Right ventricle myocardium superior (tissue), 1 donor: ENCODE results near the gene CACNA1D. TPM values are rescaled to one million over a fixed set of nuclear protein-coding genes. Genes with fewer than 3 reads are reported as not detected.

ENCODE experiments used
- ATAC-seq: fragments of 200-7000 bp; cut with Tn5 transposase; one replicate; pipeline ENCODE4 v1.9.1; 2020; ENCODE audit warnings: mild to moderate bottlenecking; ENCODE audit not compliant: poor library complexity
- DNase-seq: peaks from one replicate; pipeline ENCODE4 v3.0.0-alpha.2; 2020
- intact Hi-C: fragments of 100-400 bp; cut with DNase I; formaldehyde crosslinking; loops from one replicate; pipeline ENCODE4 v1.11.2; 2022
- total RNA-seq: library from RNA; stranded (reverse); fragmentation: NEBNext Ultra II Directional; extraction: Animal tissue kit (Norgen Biotek cat#: 25700); gene quantifications from one replicate; pipeline ENCODE4 v1.2.1, GENCODE V29; 2021
- donor health status: DM: no; HTN: yes; CAD: no; lungs with severe emphysema.

Gene CACNA1D
- total RNA-seq, 1 donor from 2014 or later, result 0.78 TPM

- ATAC-seq, result no peak
- DNase-seq, result no peak
- intact Hi-C loops, result loop anchor here (5.0 kb wide), 1 partner anchor 36 kb away; no protein-coding TSS in a partner anchor
These were observed 218.5 kb downstream of the CACNA1D start for GRCh38 chr3:53712817-53713388.

GRCh38 chr3:53713626-53714025, 219.2 kb downstream of the CACNA1D start:
- intact Hi-C loops, result loop anchor here (5.0 kb wide), 1 partner anchor 36 kb away; no protein-coding TSS in a partner anchor
- ATAC-seq, result no peak

GRCh38 chr3:53715815-53716483, 221.5 kb downstream of the CACNA1D start:
- intact Hi-C loops, result no loop called here
- DNase-seq (no peak), ATAC-seq (no peak)

More at GRCh38 chr3:53713626-53714025, 219.2 kb downstream of the CACNA1D start:
- no peak for DNase-seq

- no peak for ATAC-seq
- intact Hi-C loops, result no loop called here
- DNase-seq, result no peak
These were observed 222.6 kb downstream of the CACNA1D start for GRCh38 chr3:53716998-53717397.

- ATAC-seq (no peak), DNase-seq (no peak)
- intact Hi-C loops, result no loop called here
These were observed 224.1 kb downstream of the CACNA1D start for GRCh38 chr3:53718462-53718861.

- ATAC-seq, result no peak
- intact Hi-C loops, result no loop called here
These were observed 225.4 kb downstream of the CACNA1D start for GRCh38 chr3:53719796-53720195.

GRCh38 chr3:53721187-53722119, 227.0 kb downstream of the CACNA1D start:
- DNase-seq (no peak), ATAC-seq (no peak)
- intact Hi-C loops, result no loop called here

More at GRCh38 chr3:53719796-53720195, 225.4 kb downstream of the CACNA1D start:
- no peak for DNase-seq

GRCh38 chr3:53724566-53724965, 230.2 kb downstream of the CACNA1D start:
- ATAC-seq (no peak), DNase-seq (no peak)
- intact Hi-C loops, result no loop called here

GRCh38 chr3:53725387-53725995, 231.1 kb downstream of the CACNA1D start:
- ATAC-seq, result no peak
- DNase-seq, result no peak
- intact Hi-C loops, result no loop called here

GRCh38 chr3:53726643-53727042, 232.2 kb downstream of the CACNA1D start:
- intact Hi-C loops, result no loop called here
- DNase-seq (no peak), ATAC-seq (no peak)

GRCh38 chr3:53728606-53729005, 234.2 kb downstream of the CACNA1D start:
- ATAC-seq, result no peak
- no peak for DNase-seq
- intact Hi-C loops, result no loop called here

- intact Hi-C loops, result no loop called here
- ATAC-seq (no peak), DNase-seq (no peak)
These were observed 234.7 kb downstream of the CACNA1D start for GRCh38 chr3:53729159-53729558.

GRCh38 chr3:53729618-53730017, 235.2 kb downstream of the CACNA1D start:
- intact Hi-C loops, result no loop called here

GRCh38 chr3:53730576-53730975, 236.2 kb downstream of the CACNA1D start:
- peak; percentile 92 for ATAC-seq
- intact Hi-C loops, result no loop called here
- DNase-seq, result peak; percentile 74

More at GRCh38 chr3:53729618-53730017, 235.2 kb downstream of the CACNA1D start:
- peak; percentile 69 for ATAC-seq
- DNase-seq, result no peak

GRCh38 chr3:53731934-53732624, 237.7 kb downstream of the CACNA1D start:
- no peak for DNase-seq
- ATAC-seq, result no peak
- intact Hi-C loops, result no loop called here

- ATAC-seq, result no peak
- intact Hi-C loops, result no loop called here
- no peak for DNase-seq
These were observed 239.0 kb downstream of the CACNA1D start for GRCh38 chr3:53733446-53733845.

- ATAC-seq (no peak), DNase-seq (no peak)
- intact Hi-C loops, result no loop called here
These were observed 245.6 kb downstream of the CACNA1D start for GRCh38 chr3:53739966-53740365.

- no peak for DNase-seq
- intact Hi-C loops, result no loop called here
- ATAC-seq, result no peak
These were observed 246.5 kb downstream of the CACNA1D start for GRCh38 chr3:53740956-53741355.
